Measurements from ENCODE around the gene PLEKHD1.

The PLEKHD1 gene

GRCh38 chr14:69527635-69528034 lies 43.1 kb downstream of the PLEKHD1 start:
- ATAC-seq = no peak
- TF ChIP-seq CSRNP3 (CRISPR knock-in tag; IDR thresholded peaks at IDR 0.05) (no peak), ISL1 (CRISPR knock-in tag; IDR thresholded peaks at IDR 0.05) (no peak), ESRRG (CRISPR knock-in tag; IDR thresholded peaks at IDR 0.05) (no peak), GLIS3 (CRISPR knock-in tag; IDR thresholded peaks at IDR 0.05) (no peak), ZNF70 (CRISPR knock-in tag; IDR thresholded peaks at IDR 0.05) (no peak), TCF4 (CRISPR knock-in tag; IDR thresholded peaks at IDR 0.05; ENCODE audit: borderline replicate concordance) (no peak), ZFP3 (CRISPR knock-in tag; IDR thresholded peaks at IDR 0.05) (no peak), PATZ1 (CRISPR knock-in tag; IDR thresholded peaks at IDR 0.05; ENCODE audit: borderline replicate concordance) (no peak), CREB5 (CRISPR knock-in tag; IDR thresholded peaks at IDR 0.05; ENCODE audit: low read depth) (no peak), TOX (CRISPR knock-in tag; IDR thresholded peaks at IDR 0.05; ENCODE audit: borderline replicate concordance) (no peak), ARNTL (CRISPR knock-in tag; IDR thresholded peaks at IDR 0.05; ENCODE audit: borderline replicate concordance, low read depth) (no peak)

- TF ChIP-seq TCF4 (CRISPR knock-in tag; IDR thresholded peaks at IDR 0.05; ENCODE audit: borderline replicate concordance) (no peak), ZC3H10 (CRISPR knock-in tag; IDR thresholded peaks at IDR 0.05) (no peak), ZFP30 (CRISPR knock-in tag; IDR thresholded peaks at IDR 0.05) (no peak), CSDC2 (CRISPR knock-in tag; IDR thresholded peaks at IDR 0.05) (no peak), POU6F1 (CRISPR knock-in tag; IDR thresholded peaks at IDR 0.05; ENCODE audit: borderline replicate concordance, low read depth) (no peak)
- ATAC-seq = no peak
Observed at GRCh38 chr14:69528143-69528542, 43.6 kb downstream of the PLEKHD1 start.

- no peak for TF ChIP-seq RARB (CRISPR knock-in tag; IDR thresholded peaks at IDR 0.05)
- no peak for TF ChIP-seq CREB5 (CRISPR knock-in tag; IDR thresholded peaks at IDR 0.05; ENCODE audit: low read depth)
- no peak for TF ChIP-seq GLIS3 (CRISPR knock-in tag; IDR thresholded peaks at IDR 0.05)
- no peak for TF ChIP-seq ZNF565 (CRISPR knock-in tag; conservative IDR thresholded peaks at IDR 0.05; ENCODE audit: low read depth)
- TF ChIP-seq TCF4 (CRISPR knock-in tag; IDR thresholded peaks at IDR 0.05; ENCODE audit: borderline replicate concordance) = no peak
- no peak for TF ChIP-seq BACH2 (CRISPR knock-in tag; IDR thresholded peaks at IDR 0.05; ENCODE audit: borderline replicate concordance)
- no peak for TF ChIP-seq PATZ1 (CRISPR knock-in tag; IDR thresholded peaks at IDR 0.05; ENCODE audit: borderline replicate concordance)
- TF ChIP-seq ARNTL (CRISPR knock-in tag; IDR thresholded peaks at IDR 0.05; ENCODE audit: borderline replicate concordance, low read depth) = no peak
- TF ChIP-seq SNAI2 (CRISPR knock-in tag; IDR thresholded peaks at IDR 0.05) = no peak
- no peak for TF ChIP-seq ESRRG (CRISPR knock-in tag; IDR thresholded peaks at IDR 0.05)
- no peak for TF ChIP-seq ZFP30 (CRISPR knock-in tag; IDR thresholded peaks at IDR 0.05)
- TF ChIP-seq ZNF70 (CRISPR knock-in tag; IDR thresholded peaks at IDR 0.05) = no peak
- TF ChIP-seq ZFP3 (CRISPR knock-in tag; IDR thresholded peaks at IDR 0.05) = no peak
- TF ChIP-seq ISL1 (CRISPR knock-in tag; IDR thresholded peaks at IDR 0.05) = no peak
- no peak for TF ChIP-seq CSRNP3 (CRISPR knock-in tag; IDR thresholded peaks at IDR 0.05)
- no peak for ATAC-seq
Observed at GRCh38 chr14:69528930-69529329, 44.4 kb downstream of the PLEKHD1 start.
